GM15510 (cell line): ENCODE data around the gene TMEM234.

Experiments used
- POLR2A ChIP-seq: IDR thresholded peaks from 3 replicates; pipeline ENCODE4 v1.6.1; 2011; ENCODE audit warnings: borderline replicate concordance; ENCODE audit not compliant: insufficient read length; ENCODE audit errors: extremely low read depth

TMEM234 gene

GRCh38 chr1:32219022-32219421 is 3.1 kb downstream of the TMEM234 start:
- TF ChIP-seq POLR2A, result no peak

GRCh38 chr1:32216566-32216965 is 5.6 kb downstream of the TMEM234 start:
- no peak for TF ChIP-seq POLR2A

GRCh38 chr1:32215629-32216480 is 6.3 kb downstream of the TMEM234 start:
- no peak for TF ChIP-seq POLR2A

GRCh38 chr1:32208891-32209328 is 13.2 kb downstream of the TMEM234 start, which contains the start of gene DCDC2B:
TSS of gene DCDC2B (plus strand) at chr1:32209089. CDS start at chr1:32209094, 5 bp downstream.
- TF ChIP-seq POLR2A, result no peak

GRCh38 chr1:32208469-32208868 is 13.7 kb downstream of the TMEM234 start:
- no peak for TF ChIP-seq POLR2A

GRCh38 chr1:32205401-32206370 is 16.5 kb downstream of the TMEM234 start, which contains the start of gene IQCC:
TSS of gene IQCC (plus strand) at chr1:32205671. CDS start at chr1:32205682, 11 bp downstream.
- peak; percentile 83 for TF ChIP-seq POLR2A

- TF ChIP-seq POLR2A, result no peak
Measured at GRCh38 chr1:32204943-32205361, 17.2 kb downstream of the TMEM234 start.

GRCh38 chr1:32201011-32201855 is 20.9 kb downstream of the TMEM234 start:
- peak; percentile 36 for TF ChIP-seq POLR2A

GRCh38 chr1:32200226-32201010 is 21.7 kb downstream of the TMEM234 start, which contains the start of gene CCDC28B:
TSS of gene CCDC28B (plus strand) at chr1:32200595. CDS start at chr1:32201936, 1,341 bp downstream.
- peak; percentile 15 for TF ChIP-seq POLR2A

- TF ChIP-seq POLR2A, result no peak
Measured at GRCh38 chr1:32199717-32200072, 22.5 kb downstream of the TMEM234 start.

- no peak for TF ChIP-seq POLR2A
Measured at GRCh38 chr1:32199043-32199716, 23.0 kb downstream of the TMEM234 start.

- no peak for TF ChIP-seq POLR2A
Measured at GRCh38 chr1:32198237-32199042, 23.7 kb downstream of the TMEM234 start.

GRCh38 chr1:32197837-32198236 is 24.3 kb downstream of the TMEM234 start:
- no peak for TF ChIP-seq POLR2A

- TF ChIP-seq POLR2A, result no peak
Measured at GRCh38 chr1:32197074-32197473, 25.1 kb downstream of the TMEM234 start.
